Measurements from ENCODE around the gene TRMT61A.
"Not testable (repeated sequence)": the region's sequence is repeated elsewhere in the genome, so short reads cannot be mapped to it uniquely, and the experiment has no call there.

The TRMT61A gene

GRCh38 chr14:103523575-103523954, 5.4 kb upstream of the TRMT61A start:
- peaks cover 11% of the 10 kb centered on the region for H3K36me3 ChIP-seq (ENCODE audit: control insufficient read depth, insufficient read depth, low read length)
- no peak overlapping the region for H3K27ac ChIP-seq (ENCODE audit: low read depth, low read length, severe bottlenecking)
- no peaks in the 10 kb centered on the region for H3K9me3 ChIP-seq (ENCODE audit: control insufficient read depth, low read length)
- H3K4me3 ChIP-seq (ENCODE audit: extremely low read depth, insufficient read depth, low read length, poor library complexity, severe bottlenecking), result peak overlapping the region; percentile 39
- WGBS, 2 experiments (ENCODE audit: insufficient coverage in 2 of 2), result 33 to 43% methylated on average over 8 of the region's 10 CpGs
- H3K4me1 ChIP-seq (ENCODE audit: control insufficient read depth, insufficient read depth, low read length, poor library complexity, severe bottlenecking), result peaks cover 29% of the 10 kb centered on the region

GRCh38 chr14:103524002-103524935, 4.7 kb upstream of the TRMT61A start:
- 72 to 75% methylated on average over 10 to 11 of the region's 12 CpGs for WGBS, 2 experiments (ENCODE audit: insufficient coverage in 2 of 2)
- Histone ChIP-seq H3K27ac (ENCODE audit: low read depth, low read length, severe bottlenecking) (no peak overlapping the region), H3K4me3 (ENCODE audit: extremely low read depth, insufficient read depth, low read length, poor library complexity, severe bottlenecking) (no peak overlapping the region), H3K36me3 (ENCODE audit: control insufficient read depth, insufficient read depth, low read length) (peaks cover 9% of the 10 kb centered on the region), H3K9me3 (ENCODE audit: control insufficient read depth, low read length) (no peaks in the 10 kb centered on the region), H3K4me1 (ENCODE audit: control insufficient read depth, insufficient read depth, low read length, poor library complexity, severe bottlenecking) (peaks cover 28% of the 10 kb centered on the region)

GRCh38 chr14:103525430-103526246, 3.4 kb upstream of the TRMT61A start:
- H3K4me1 ChIP-seq (ENCODE audit: control insufficient read depth, insufficient read depth, low read length, poor library complexity, severe bottlenecking), result peaks cover 19% of the 10 kb centered on the region
- not testable (repeated sequence) for H3K27ac ChIP-seq (ENCODE audit: low read depth, low read length, severe bottlenecking)

GRCh38 chr14:103526247-103526913, 2.6 kb upstream of the TRMT61A start:
- H3K4me3 ChIP-seq (ENCODE audit: extremely low read depth, insufficient read depth, low read length, poor library complexity, severe bottlenecking), result no peak overlapping the region
- peaks cover 6% of the 10 kb centered on the region for H3K36me3 ChIP-seq (ENCODE audit: control insufficient read depth, insufficient read depth, low read length)
- no peak overlapping the region for H3K27ac ChIP-seq (ENCODE audit: low read depth, low read length, severe bottlenecking)
- H3K9me3 ChIP-seq (ENCODE audit: control insufficient read depth, low read length), result no peaks in the 10 kb centered on the region
- peaks cover 19% of the 10 kb centered on the region for H3K4me1 ChIP-seq (ENCODE audit: control insufficient read depth, insufficient read depth, low read length, poor library complexity, severe bottlenecking)
- WGBS, 2 experiments (ENCODE audit: insufficient coverage in 2 of 2), result 78 to 86% methylated on average over 4 to 7 of the region's 8 CpGs

More at GRCh38 chr14:103525430-103526246, 3.4 kb upstream of the TRMT61A start:
- H3K4me3 ChIP-seq (ENCODE audit: extremely low read depth, insufficient read depth, low read length, poor library complexity, severe bottlenecking); H3K36me3 ChIP-seq (ENCODE audit: control insufficient read depth, insufficient read depth, low read length); H3K9me3 ChIP-seq (ENCODE audit: control insufficient read depth, low read length): not testable (repeated sequence)
- WGBS, 2 experiments (ENCODE audit: insufficient coverage in 2 of 2), result 83 to 84% methylated on average over 10 of the region's 17 CpGs

GRCh38 chr14:103526914-103527248, 2.1 kb upstream of the TRMT61A start:
- no peaks in the 10 kb centered on the region for H3K9me3 ChIP-seq (ENCODE audit: control insufficient read depth, low read length)
- peaks cover 6% of the 10 kb centered on the region for H3K36me3 ChIP-seq (ENCODE audit: control insufficient read depth, insufficient read depth, low read length)
- H3K4me3 ChIP-seq (ENCODE audit: extremely low read depth, insufficient read depth, low read length, poor library complexity, severe bottlenecking), result no peak overlapping the region
- no peak overlapping the region for H3K27ac ChIP-seq (ENCODE audit: low read depth, low read length, severe bottlenecking)
- WGBS, 2 experiments (ENCODE audit: insufficient coverage in 2 of 2), result no CpG with 5 or more reads among the region's 1 CpG
- H3K4me1 ChIP-seq (ENCODE audit: control insufficient read depth, insufficient read depth, low read length, poor library complexity, severe bottlenecking), result peaks cover 19% of the 10 kb centered on the region

- Histone ChIP-seq H3K9me3 (ENCODE audit: control insufficient read depth, low read length) (no peaks in the 10 kb centered on the region), H3K4me3 (ENCODE audit: extremely low read depth, insufficient read depth, low read length, poor library complexity, severe bottlenecking) (no peak overlapping the region), H3K36me3 (ENCODE audit: control insufficient read depth, insufficient read depth, low read length) (peaks cover 9% of the 10 kb centered on the region), H3K4me1 (ENCODE audit: control insufficient read depth, insufficient read depth, low read length, poor library complexity, severe bottlenecking) (peaks cover 19% of the 10 kb centered on the region), H3K27ac (ENCODE audit: low read depth, low read length, severe bottlenecking) (no peak overlapping the region)
- WGBS, 2 experiments (ENCODE audit: insufficient coverage in 2 of 2), result 85 to 91% methylated on average over 8 to 10 of the region's 14 CpGs
These were observed 1.4 kb upstream of the TRMT61A start for GRCh38 chr14:103527408-103528145.

GRCh38 chr14:103528146-103528586, 830 bp upstream of the TRMT61A start:
- no peaks in the 10 kb centered on the region for H3K9me3 ChIP-seq (ENCODE audit: control insufficient read depth, low read length)
- peaks cover 17% of the 10 kb centered on the region for H3K4me1 ChIP-seq (ENCODE audit: control insufficient read depth, insufficient read depth, low read length, poor library complexity, severe bottlenecking)
- peaks cover 12% of the 10 kb centered on the region for H3K36me3 ChIP-seq (ENCODE audit: control insufficient read depth, insufficient read depth, low read length)
- peak overlapping the region; percentile 86 for H3K4me3 ChIP-seq (ENCODE audit: extremely low read depth, insufficient read depth, low read length, poor library complexity, severe bottlenecking)
- peak overlapping the region; percentile 74 for H3K27ac ChIP-seq (ENCODE audit: low read depth, low read length, severe bottlenecking)
- WGBS, 2 experiments (ENCODE audit: insufficient coverage in 2 of 2), result 66 to 76% methylated on average over 9 to 10 of the region's 10 CpGs

GRCh38 chr14:103529383-103530365, 678 bp downstream of the TRMT61A start:
- H3K4me3 ChIP-seq (ENCODE audit: extremely low read depth, insufficient read depth, low read length, poor library complexity, severe bottlenecking), result peak overlapping the region; percentile 86
- H3K9me3 ChIP-seq (ENCODE audit: control insufficient read depth, low read length), result no peaks in the 10 kb centered on the region
- H3K4me1 ChIP-seq (ENCODE audit: control insufficient read depth, insufficient read depth, low read length, poor library complexity, severe bottlenecking), result peaks cover 14% of the 10 kb centered on the region
- H3K27ac ChIP-seq (ENCODE audit: low read depth, low read length, severe bottlenecking), result peak overlapping the region; percentile 0
- 65 to 68% methylated on average over 34 of the region's 42 CpGs for WGBS, 2 experiments (ENCODE audit: insufficient coverage in 2 of 2)
- H3K36me3 ChIP-seq (ENCODE audit: control insufficient read depth, insufficient read depth, low read length), result peaks cover 13% of the 10 kb centered on the region

- Histone ChIP-seq H3K4me1 (ENCODE audit: control insufficient read depth, insufficient read depth, low read length, poor library complexity, severe bottlenecking) (peaks cover 14% of the 10 kb centered on the region), H3K36me3 (ENCODE audit: control insufficient read depth, insufficient read depth, low read length) (peaks cover 15% of the 10 kb centered on the region), H3K4me3 (ENCODE audit: extremely low read depth, insufficient read depth, low read length, poor library complexity, severe bottlenecking) (peak overlapping the region; percentile 86), H3K9me3 (ENCODE audit: control insufficient read depth, low read length) (no peaks in the 10 kb centered on the region), H3K27ac (ENCODE audit: low read depth, low read length, severe bottlenecking) (no peak overlapping the region)
- WGBS, 2 experiments (ENCODE audit: insufficient coverage in 2 of 2), result 69 to 78% methylated on average over 6 to 7 of the region's 7 CpGs
These were observed 1.4 kb downstream of the TRMT61A start for GRCh38 chr14:103530390-103530789.

All from mesodermal cell (in vitro differentiated cells).